Measurements from ENCODE around the gene RCVRN.

GRCh38 chr17:9902120-9902519 lies 3.0 kb downstream of the RCVRN start:
- no peak for TF ChIP-seq CTCF (IDR thresholded peaks at IDR 0.05 in 2 of 3, conservative IDR thresholded peaks at IDR 0.05 in 1 of 3; ENCODE audit: insufficient read depth in 2 of 3, low read depth in 1 of 3, low read length in 3 of 3)
- TF ChIP-seq ZNF23 (CRISPR knock-in tag; IDR thresholded peaks at IDR 0.05) = no peak
- no peak for TF ChIP-seq ZNF655 (CRISPR knock-in tag; IDR thresholded peaks at IDR 0.05)

Data from K562 (cell line).